GM12878 (cell line): ENCODE measurements around the gene COG1. TPM values are rescaled to one million over a fixed set of nuclear protein-coding genes. Genes with fewer than 3 reads are reported as not detected.

Experiments used
- CREM ChIP-seq: IDR thresholded peaks from 2 replicates; pipeline ENCODE4 v1.6.1; 2014; ENCODE audit warnings: antibody characterized with exemption, low read depth
- FOXK2 ChIP-seq: fragments of 450-650 bp; IDR thresholded peaks from 2 replicates; pipeline ENCODE4 v1.6.1; 2017; ENCODE audit warnings: mild to moderate bottlenecking, moderate library complexity
- IKZF2 ChIP-seq, 2 experiments: fragments of 450-650 bp; IDR thresholded peaks; 2 replicates each; pipeline ENCODE4 v1.6.1; 2017; ENCODE audit warnings: mild to moderate bottlenecking in 2 of 2, moderate library complexity in 2 of 2
- IRF3 ChIP-seq: fragments of 450-650 bp; IDR thresholded peaks from 2 replicates; pipeline ENCODE4 v1.6.1; 2014; ENCODE audit warnings: mild to moderate bottlenecking
- MLLT1 ChIP-seq: fragments of 450-650 bp; IDR thresholded peaks from 2 replicates; pipeline ENCODE4 v1.6.1; 2016; ENCODE audit warnings: mild to moderate bottlenecking
- NR2C1 ChIP-seq: fragments of 450-650 bp; IDR thresholded peaks from 2 replicates; pipeline ENCODE4 v1.6.1; 2017; ENCODE audit warnings: antibody characterized with exemption, mild to moderate bottlenecking, moderate library complexity
- SMARCA5 ChIP-seq: fragments of 450-650 bp; IDR thresholded peaks from 2 replicates; pipeline ENCODE4 v1.6.1; 2017; ENCODE audit warnings: mild to moderate bottlenecking
- SMC3 ChIP-seq: IDR thresholded peaks from 2 replicates; pipeline ENCODE4 v1.6.1; 2011; ENCODE audit warnings: low read length, improper control_type of control experiment, borderline replicate concordance
- SUPT20H ChIP-seq: IDR thresholded peaks from 2 replicates; pipeline ENCODE4 v1.6.1; 2011; ENCODE audit warnings: low read depth, mild to moderate bottlenecking, low read length, moderate library complexity, borderline replicate concordance; ENCODE audit not compliant: control insufficient read depth
- ZBTB4 ChIP-seq: fragments of 450-650 bp; formaldehyde crosslinking; IDR thresholded peaks from 2 replicates; pipeline ENCODE4 v1.4.0; 2022; ENCODE audit warnings: mild to moderate bottlenecking, moderate library complexity
- ZNF217 ChIP-seq: fragments of 450-650 bp; IDR thresholded peaks from 2 replicates; pipeline ENCODE4 v1.6.1; 2017; ENCODE audit warnings: antibody characterized with exemption, mild to moderate bottlenecking
- ZZZ3 ChIP-seq: IDR thresholded peaks from 2 replicates; pipeline ENCODE4 v1.6.1; 2011; ENCODE audit warnings: low read depth; ENCODE audit not compliant: control insufficient read depth, insufficient read length
- polyA plus RNA-seq, 11 experiments: library from polyadenylated mRNA; depleted of rRNA in 4 of 11; unstranded in 6 of 11; stranded (reverse) in 5 of 11; fragments of >200 nt; fragmentation: Nextera tagmentation in 4 of 11; fragmentation: Illumina TruSeq in 1 of 11; extraction: Ambion mirVana in 4 of 11; extraction: Trizol in 1 of 11; gene quantifications; 1 replicate in 1 of 11; 2 replicates in 10 of 11; pipeline versions ENCODE4 v1.2.1 to v1.2.3, GENCODE V29; 2011 to 2016; ENCODE audit warnings: inconsistent platforms in 2 of 11, missing spikeins in 2 of 11, low read depth in 1 of 11
- total RNA-seq, 4 experiments: library from RNA; depleted of rRNA in 3 of 4; stranded (reverse); fragments of >200 nt in 3 of 4; fragmentation: Illumina TruSeq in 1 of 4; extraction: Trizol in 1 of 4; gene quantifications; 2 replicates each; pipeline versions ENCODE4 v1.2.1 to v1.2.3, GENCODE V29; 2013 to 2021

The COG1 gene
- total and polyA plus RNA-seq, 10 of the 15 experiments (the other 5 are each of a cell fraction or from before 2014, with no cell fraction given), result 10.5 to 24.1 (median 18.1) TPM

- TF ChIP-seq ZBTB4 (CRISPR knock-in tag) (no peak), SMC3 (no peak), SMARCA5 (no peak), IRF3 (no peak), ZZZ3 (no peak), MLLT1 (no peak), ZNF217 (no peak), SUPT20H (no peak), NR2C1 (no peak), FOXK2 (no peak), CREM (no peak), IKZF2 (IDR thresholded peaks at IDR 0.05) (no peak)
Observed at GRCh38 chr17:73155410-73156165, 37.3 kb upstream of the COG1 start (continued).
